PC-9 (cell line): ENCODE data around the gene SLC35E2B.

Source experiments
- CTCF ChIP-seq: fragments of 200-600 bp; sonication (generic); conservative IDR thresholded peaks from 2 replicates; pipeline ENCODE4 v1.6.1; 2017; ENCODE audit warnings: mixed run types, antibody characterized with exemption, mild to moderate bottlenecking, moderate library complexity
- EZH2 ChIP-seq: fragments of 200-600 bp; sonication (generic); IDR thresholded peaks from 2 replicates; pipeline ENCODE4 v1.8.0; 2017; ENCODE audit warnings: antibody characterized with exemption, low read depth

DNA sequence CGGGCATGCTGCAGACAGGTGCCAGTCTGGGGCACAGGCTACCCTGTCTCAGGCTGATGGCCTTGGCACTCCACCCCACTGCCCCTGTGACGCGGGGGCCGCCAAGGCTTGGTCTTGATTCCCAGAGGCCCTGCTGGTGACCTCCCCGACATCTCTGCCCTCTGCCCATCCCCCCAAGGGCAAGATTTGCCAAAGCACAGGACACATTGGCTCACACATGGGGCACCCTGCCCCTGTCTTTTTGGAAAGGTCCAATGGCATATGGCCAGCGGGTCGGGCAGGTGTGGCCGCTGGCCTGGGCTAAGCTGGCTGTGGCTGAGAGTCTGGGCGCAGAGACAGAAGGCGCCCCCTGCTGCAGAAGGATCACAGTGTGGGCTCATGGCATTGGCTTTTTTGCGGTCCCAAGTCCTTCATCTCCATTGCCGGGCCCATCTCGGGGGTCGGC lies 72.7 kb downstream of the SLC35E2B start:
- TF ChIP-seq EZH2 (no peak), CTCF (0 out of 2 replicates have a peak, but pooled peaks have one; percentile 25)
